Progenitor cell of endocrine pancreas (in vitro differentiated cells): ENCODE data around the gene SKI. TPM values are rescaled to one million over a fixed set of nuclear protein-coding genes. Genes with fewer than 3 reads are reported as not detected.

Experiments
- DNase-seq: peaks from one replicate; pipeline ENCODE4 v3.0.0; 2021; ENCODE audit warnings: low spot score; ENCODE audit not compliant: unreplicated experiment
- H3K27ac Mint-ChIP-seq: 2 replicates; pipeline ENCODE4 v1.8.0; 2021; ENCODE audit warnings: mild to moderate bottlenecking, moderate library complexity, mixed read lengths
- H3K27me3 Mint-ChIP-seq: 2 replicates; pipeline ENCODE4 v1.8.0; 2021; ENCODE audit warnings: mixed read lengths
- H3K36me3 Mint-ChIP-seq: 2 replicates; pipeline ENCODE4 v1.8.0; 2022; ENCODE audit warnings: mixed read lengths; ENCODE audit not compliant: insufficient read depth
- H3K4me1 Mint-ChIP-seq: 2 replicates; pipeline ENCODE4 v1.8.0; 2021; ENCODE audit warnings: low read depth, mixed read lengths
- H3K4me3 Mint-ChIP-seq: 2 replicates; pipeline ENCODE4 v1.8.0; 2021; ENCODE audit warnings: low read depth, mild to moderate bottlenecking, moderate library complexity, mixed read lengths
- H3K9me3 Mint-ChIP-seq: 2 replicates; pipeline ENCODE4 v1.8.0; 2021; ENCODE audit warnings: low read depth, mixed read lengths
- total RNA-seq: library from RNA; stranded (reverse); gene quantifications from 2 replicates; pipeline ENCODE4 v1.2.1, GENCODE V29; 2021
- TF ChIP-seq, protein P1 (sequence below): fragments of 200-600 bp; sonication (generic); IDR thresholded peaks from one replicate; pipeline ENCODE4 v1.5.0; 2021; ENCODE audit warnings: antibody characterized with exemption, mild to moderate bottlenecking; ENCODE audit not compliant: unreplicated experiment

SKI gene
- total RNA-seq, 1 donor from 2014 or later, result 56.2 TPM

DNA sequence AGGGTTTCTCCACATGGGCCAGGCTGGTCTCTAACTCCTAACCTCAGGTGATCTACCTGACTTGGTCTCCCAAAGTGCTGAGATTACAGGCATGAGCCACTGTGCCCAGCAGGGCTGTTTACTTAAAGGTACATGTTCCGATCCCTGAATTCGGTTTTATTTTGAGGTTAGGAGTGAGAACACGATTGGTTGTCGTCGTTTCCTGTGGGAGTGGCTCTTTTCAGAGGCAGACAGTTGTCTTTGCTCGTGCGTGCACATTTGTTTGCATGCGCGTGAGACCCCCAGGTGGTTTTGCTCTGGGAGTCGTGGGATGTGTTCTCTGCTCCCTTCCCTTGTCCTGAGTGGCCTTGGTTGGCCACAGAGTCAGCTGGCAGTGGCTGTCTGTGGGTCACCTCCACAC is 60.2 kb downstream of the SKI start:
- Mint-ChIP-seq H3K4me1 (peaks cover 2% of the 10 kb centered on the region), H3K36me3 (no peaks in the 10 kb centered on the region), H3K9me3 (no peaks in the 10 kb centered on the region), H3K27ac (no peak overlapping the region), H3K27me3 (no peaks in the 10 kb centered on the region), H3K4me3 (no peak overlapping the region)
- TF ChIP-seq, protein P1, sequence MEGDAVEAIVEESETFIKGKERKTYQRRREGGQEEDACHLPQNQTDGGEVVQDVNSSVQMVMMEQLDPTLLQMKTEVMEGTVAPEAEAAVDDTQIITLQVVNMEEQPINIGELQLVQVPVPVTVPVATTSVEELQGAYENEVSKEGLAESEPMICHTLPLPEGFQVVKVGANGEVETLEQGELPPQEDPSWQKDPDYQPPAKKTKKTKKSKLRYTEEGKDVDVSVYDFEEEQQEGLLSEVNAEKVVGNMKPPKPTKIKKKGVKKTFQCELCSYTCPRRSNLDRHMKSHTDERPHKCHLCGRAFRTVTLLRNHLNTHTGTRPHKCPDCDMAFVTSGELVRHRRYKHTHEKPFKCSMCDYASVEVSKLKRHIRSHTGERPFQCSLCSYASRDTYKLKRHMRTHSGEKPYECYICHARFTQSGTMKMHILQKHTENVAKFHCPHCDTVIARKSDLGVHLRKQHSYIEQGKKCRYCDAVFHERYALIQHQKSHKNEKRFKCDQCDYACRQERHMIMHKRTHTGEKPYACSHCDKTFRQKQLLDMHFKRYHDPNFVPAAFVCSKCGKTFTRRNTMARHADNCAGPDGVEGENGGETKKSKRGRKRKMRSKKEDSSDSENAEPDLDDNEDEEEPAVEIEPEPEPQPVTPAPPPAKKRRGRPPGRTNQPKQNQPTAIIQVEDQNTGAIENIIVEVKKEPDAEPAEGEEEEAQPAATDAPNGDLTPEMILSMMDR, result no peak
- no peak for DNase-seq

DNA sequence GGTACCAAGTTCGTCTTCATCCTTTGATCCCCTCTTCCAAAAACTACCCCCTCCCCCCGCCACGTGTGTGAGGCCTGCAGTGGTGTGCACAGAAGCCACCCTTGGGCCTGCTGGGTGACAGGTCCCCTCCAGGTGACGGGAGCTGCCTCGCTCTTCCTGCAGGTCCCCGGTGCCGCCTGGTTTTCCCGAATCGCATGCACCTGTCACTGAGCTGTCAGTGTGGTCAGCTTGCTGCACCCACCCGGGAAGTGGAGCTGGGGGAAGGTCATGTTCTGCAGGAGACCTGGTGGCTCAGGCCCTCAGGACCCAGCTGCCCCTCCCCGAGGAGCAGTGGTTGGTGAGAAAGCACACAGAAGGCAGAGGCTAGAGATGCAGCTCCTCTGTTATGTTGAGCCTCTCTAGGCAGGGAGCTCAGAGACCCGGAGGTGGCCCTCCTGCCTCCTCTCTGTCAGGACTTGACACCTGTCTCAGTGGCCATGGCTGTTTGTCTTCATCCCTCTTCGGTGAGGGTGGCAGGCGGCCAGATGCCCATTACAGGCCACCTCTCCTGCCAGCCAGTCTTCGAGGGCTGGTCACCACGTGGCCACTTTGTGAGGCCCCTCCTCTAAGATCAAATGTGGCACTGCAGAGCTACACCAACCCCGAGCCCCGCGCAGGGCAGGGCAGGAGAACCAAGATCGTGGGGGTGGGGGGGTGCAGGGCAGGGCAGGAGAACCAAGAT is 60.9 kb downstream of the SKI start:
- no peaks in the 10 kb centered on the region for H3K36me3 Mint-ChIP-seq
- TF ChIP-seq, protein P1, result no peak
- H3K4me1 Mint-ChIP-seq, result peaks cover 2% of the 10 kb centered on the region
- no peaks in the 10 kb centered on the region for H3K27me3 Mint-ChIP-seq
- no peak overlapping the region for H3K27ac Mint-ChIP-seq
- no peak overlapping the region for H3K4me3 Mint-ChIP-seq
- DNase-seq, result no peak
- no peaks in the 10 kb centered on the region for H3K9me3 Mint-ChIP-seq

GRCh38 chr1:2289607-2290006 is 61.5 kb downstream of the SKI start:
- H3K27ac Mint-ChIP-seq, result no peak overlapping the region

GRCh38 chr1:2290171-2290578 is 62.1 kb downstream of the SKI start:
- Mint-ChIP-seq H3K4me1 (no peaks in the 10 kb centered on the region), H3K36me3 (no peaks in the 10 kb centered on the region), H3K4me3 (no peak overlapping the region), H3K27ac (no peak overlapping the region), H3K27me3 (no peaks in the 10 kb centered on the region), H3K9me3 (no peaks in the 10 kb centered on the region)
- TF ChIP-seq, protein P1, result no peak
- no peak for DNase-seq

More at GRCh38 chr1:2289607-2290006, 61.5 kb downstream of the SKI start:
- DNase-seq, result no peak
- no peak overlapping the region for H3K4me3 Mint-ChIP-seq
- no peaks in the 10 kb centered on the region for H3K9me3 Mint-ChIP-seq
- no peaks in the 10 kb centered on the region for H3K4me1 Mint-ChIP-seq
- TF ChIP-seq, protein P1, result no peak
- no peaks in the 10 kb centered on the region for H3K36me3 Mint-ChIP-seq
- H3K27me3 Mint-ChIP-seq, result no peaks in the 10 kb centered on the region

DNA sequence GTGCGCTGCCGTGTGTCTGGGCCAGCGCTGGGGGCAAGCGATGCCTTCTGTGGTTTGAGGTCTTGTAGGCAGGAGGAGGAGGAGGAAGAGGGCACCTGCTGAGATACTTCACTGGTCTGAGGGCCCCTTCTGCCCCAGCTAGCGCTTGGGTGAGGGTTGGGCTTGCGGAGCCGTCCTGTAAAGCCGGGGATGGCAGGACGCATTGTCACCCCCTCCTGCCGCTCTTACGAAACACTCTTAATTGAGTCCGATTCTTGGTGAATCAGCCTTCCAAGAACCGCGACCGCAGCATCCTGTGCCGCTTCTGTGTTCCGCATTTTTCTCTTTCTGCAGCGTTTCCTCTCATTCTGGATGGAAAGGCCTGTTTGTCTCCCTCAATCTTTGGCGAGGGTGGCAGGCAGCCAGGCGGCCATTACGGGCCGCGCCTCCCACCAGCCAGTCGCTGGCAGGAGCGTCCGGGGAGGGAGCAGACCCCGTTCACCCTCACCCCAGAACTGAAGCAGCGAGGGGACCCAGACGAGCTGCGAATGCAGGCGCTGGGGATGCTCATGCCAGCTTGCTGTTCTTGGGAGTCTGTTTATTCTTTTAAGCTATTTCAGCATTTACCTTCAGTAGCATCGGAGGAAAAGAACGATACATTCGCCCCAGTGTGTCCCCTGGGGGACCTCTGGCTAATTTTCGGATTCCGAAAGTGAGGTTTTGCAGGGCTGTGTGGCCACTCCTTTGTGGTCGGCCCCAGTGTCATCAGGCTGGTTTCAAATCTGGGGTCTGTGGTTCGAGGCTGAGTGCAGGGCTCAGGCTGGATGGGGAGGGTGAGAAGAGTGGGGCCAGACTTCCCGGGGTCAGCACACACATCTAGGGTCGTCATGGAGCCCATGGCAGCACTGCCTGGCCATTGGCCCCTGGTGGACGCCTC is 62.7 kb downstream of the SKI start:
- no peak overlapping the region for H3K4me3 Mint-ChIP-seq
- no peaks in the 10 kb centered on the region for H3K9me3 Mint-ChIP-seq
- H3K4me1 Mint-ChIP-seq, result no peaks in the 10 kb centered on the region
- no peaks in the 10 kb centered on the region for H3K27me3 Mint-ChIP-seq
- no peak for DNase-seq
- no peak overlapping the region for H3K27ac Mint-ChIP-seq
- TF ChIP-seq, protein P1, result no peak
- no peaks in the 10 kb centered on the region for H3K36me3 Mint-ChIP-seq
